Heart left ventricle (tissue), 13 donors: ENCODE results near the gene ABLIM2.

Source experiments
- POLR2A ChIP-seq, 2 donors: fragments of 450-650 bp; IDR thresholded peaks; one replicate each; pipeline ENCODE4 v1.6.1; 2017; ENCODE audit warnings: antibody characterized with exemption in 2 of 2, mild to moderate bottlenecking in 2 of 2, moderate library complexity in 2 of 2
- TF ChIP-seq, protein P1 (sequence below), 12 donors: fragments of 200-600 bp; sonication (generic) in 4 of 12; IDR thresholded peaks; one replicate each; pipeline versions ENCODE4 v1.5.0 to v1.8.0; 2018 to 2022; ENCODE audit warnings: antibody characterized with exemption in 12 of 12, mild to moderate bottlenecking in 5 of 12
- donor health status: ischemic (EF 13 %, LVEDD 7.1; RV severe dilation, severe dysfunction).
- donor health status: DM: no; HTN: yes; CAD: no.
- donor health status: DM: no; HTN: no; CAD: no.
- donor health status: ischemic (EF 25% LVEDD 6.9; RV normal size, moderate dysfunction).
- donor health status: ischemic (EF 25% LVEDD 5.7; RV mildly dilated, moderate dysfunction).
- donor health status: ischemic (EF 35%, LVEDD 5.7; RV mildly dilated, moderate dysfunction).
- donor health status: nonischemic (EF 11% LVEDD 7.7; RV severe dilation, severe dysfunction).
- donor health status: DM: yes; HTN: yes; CAD: no.
- donor health status: PGD.
- donor health status: ischemic (EF 29% LVEDD 5.4; RV normal size, mild dysfunction).
- donor health status: nonischemic (EF 23%, LVEDD 6.1; RV moderate dilation, normal function).

DNA sequence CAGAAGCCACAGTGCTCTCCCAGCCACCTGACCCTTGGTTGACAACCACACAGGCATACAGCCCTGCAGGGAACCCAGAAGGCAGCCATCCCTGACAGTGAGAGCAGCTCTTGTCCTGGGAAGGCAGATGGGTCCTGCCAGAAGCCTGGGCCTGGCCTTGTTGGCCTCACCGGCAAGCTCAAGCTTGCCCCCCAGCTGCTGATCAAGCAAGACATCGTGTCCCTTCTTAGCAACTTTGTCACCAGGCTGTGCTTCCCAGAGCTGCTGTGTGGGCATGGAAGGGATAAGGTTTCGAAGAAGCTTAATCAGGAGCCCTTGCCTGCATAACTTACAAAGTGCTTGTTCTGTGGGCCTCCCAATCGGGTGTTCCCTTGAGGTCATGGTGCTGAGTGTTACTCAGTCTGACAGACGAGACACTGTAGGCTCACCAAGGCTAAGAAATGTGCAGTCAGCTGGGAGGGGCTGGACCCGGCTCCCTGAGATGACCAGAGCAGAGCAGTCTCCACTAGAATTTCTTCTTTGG, 6.8 kb upstream of the ABLIM2 start:
- TF ChIP-seq, protein P1, sequence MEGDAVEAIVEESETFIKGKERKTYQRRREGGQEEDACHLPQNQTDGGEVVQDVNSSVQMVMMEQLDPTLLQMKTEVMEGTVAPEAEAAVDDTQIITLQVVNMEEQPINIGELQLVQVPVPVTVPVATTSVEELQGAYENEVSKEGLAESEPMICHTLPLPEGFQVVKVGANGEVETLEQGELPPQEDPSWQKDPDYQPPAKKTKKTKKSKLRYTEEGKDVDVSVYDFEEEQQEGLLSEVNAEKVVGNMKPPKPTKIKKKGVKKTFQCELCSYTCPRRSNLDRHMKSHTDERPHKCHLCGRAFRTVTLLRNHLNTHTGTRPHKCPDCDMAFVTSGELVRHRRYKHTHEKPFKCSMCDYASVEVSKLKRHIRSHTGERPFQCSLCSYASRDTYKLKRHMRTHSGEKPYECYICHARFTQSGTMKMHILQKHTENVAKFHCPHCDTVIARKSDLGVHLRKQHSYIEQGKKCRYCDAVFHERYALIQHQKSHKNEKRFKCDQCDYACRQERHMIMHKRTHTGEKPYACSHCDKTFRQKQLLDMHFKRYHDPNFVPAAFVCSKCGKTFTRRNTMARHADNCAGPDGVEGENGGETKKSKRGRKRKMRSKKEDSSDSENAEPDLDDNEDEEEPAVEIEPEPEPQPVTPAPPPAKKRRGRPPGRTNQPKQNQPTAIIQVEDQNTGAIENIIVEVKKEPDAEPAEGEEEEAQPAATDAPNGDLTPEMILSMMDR (IDR thresholded peaks at IDR 0.05): peak in 3 of 12 donors; percentile 8 to 23 (median 14)
- TF ChIP-seq POLR2A (IDR thresholded peaks at IDR 0.05): no peak
